Hair follicular keratinocyte (primary cell): ENCODE data around the gene KRTAP2-3. TPM values are rescaled to one million over a fixed set of nuclear protein-coding genes. Genes with fewer than 3 reads are reported as not detected.

Experiments
- total RNA-seq: library from RNA; depleted of rRNA; stranded (reverse); fragments of >200 nt; gene quantifications from 2 replicates; pipeline ENCODE4 v1.2.3, GENCODE V29; 2015

Gene KRTAP2-3, protein sequence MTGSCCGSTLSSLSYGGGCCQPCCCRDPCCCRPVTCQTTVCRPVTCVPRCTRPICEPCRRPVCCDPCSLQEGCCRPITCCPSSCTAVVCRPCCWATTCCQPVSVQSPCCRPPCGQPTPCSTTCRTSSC
- 0.15 and 0.62 TPM in 2 replicates for total RNA-seq

DNA sequence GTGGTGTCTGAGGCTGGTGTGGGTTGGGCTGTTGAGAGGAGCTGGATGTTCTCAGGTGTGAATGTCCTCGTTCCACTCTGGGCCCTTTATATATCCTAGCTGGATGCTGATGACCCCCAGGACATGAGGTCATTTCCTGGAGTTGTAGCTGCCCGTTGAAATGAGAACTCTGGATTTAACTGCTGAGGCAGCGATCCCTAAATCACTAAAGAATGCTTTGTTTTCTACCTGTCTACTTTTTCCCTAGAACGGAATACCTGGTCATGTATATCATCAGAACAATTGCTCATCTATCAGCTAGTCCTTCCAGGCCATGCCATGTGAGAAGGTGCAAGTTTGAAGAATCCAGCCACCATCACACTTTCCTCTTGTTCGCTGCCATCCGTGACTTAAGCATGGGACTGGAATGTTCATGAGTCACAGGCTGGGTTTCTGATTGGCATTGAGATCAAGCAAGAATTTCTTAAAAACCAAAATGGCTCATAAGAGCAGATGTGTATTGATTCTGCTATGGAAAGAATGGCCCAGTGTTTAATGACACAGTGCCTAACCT, at the start of gene KRTAP2-3:
TSS of gene KRTAP2-3 (minus strand) at position 63 of the 553 bp plus-strand sequence. CDS start 64 bp downstream, outside the sequence.

DNA sequence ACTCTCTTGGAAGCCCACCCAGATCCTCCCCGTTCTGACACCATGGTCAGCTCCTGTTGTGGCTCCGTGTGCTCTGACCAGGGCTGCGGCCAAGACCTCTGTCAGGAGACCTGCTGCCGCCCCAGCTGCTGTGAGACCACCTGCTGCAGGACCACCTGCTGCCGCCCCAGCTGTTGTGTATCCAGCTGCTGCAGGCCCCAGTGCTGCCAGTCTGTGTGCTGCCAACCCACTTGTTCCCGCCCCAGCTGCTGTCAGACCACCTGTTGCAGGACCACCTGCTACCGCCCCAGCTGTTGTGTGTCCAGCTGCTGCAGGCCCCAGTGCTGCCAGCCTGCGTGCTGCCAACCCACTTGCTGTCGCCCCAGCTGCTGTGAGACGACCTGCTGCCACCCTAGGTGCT, 45.4 kb upstream of the KRTAP2-3 start, which contains the start of gene KRTAP4-9:
TSS of gene KRTAP4-9 (plus strand) at position 43 of the 400 bp plus-strand sequence. CDS start at position 43, 0 bp downstream.

DNA sequence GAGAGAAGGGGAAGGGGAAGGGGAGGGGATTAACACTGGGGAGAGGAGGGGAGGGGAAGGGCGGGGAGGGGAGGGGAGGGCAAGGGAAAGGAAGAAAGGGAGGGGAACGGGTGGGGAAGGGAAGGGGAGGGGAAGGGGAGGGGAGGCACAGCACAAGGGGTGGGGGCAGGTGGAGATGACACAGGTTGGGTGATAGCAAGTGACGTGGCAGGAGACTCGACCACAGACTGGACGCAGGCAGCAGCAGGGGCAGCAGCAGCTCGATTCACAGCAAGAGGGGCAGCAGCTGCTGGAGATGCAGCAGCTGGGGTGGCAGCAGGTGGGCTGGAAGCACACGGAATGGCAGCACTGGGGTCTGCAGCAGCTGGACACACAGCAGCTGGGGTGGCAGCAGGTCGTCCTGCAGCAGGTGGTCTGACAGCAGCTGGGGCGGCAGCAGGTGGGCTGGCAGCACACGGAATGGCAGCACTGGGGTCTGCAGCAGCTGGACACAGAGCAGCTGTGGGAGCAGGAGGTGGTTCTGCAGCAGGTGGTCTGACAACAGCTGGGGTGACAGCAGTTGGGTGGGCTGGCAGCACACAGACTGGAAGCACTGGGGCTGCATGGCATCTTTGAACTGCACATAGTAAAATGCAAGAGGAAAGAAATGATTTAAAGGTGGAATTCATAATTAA, 41.8 kb upstream of the KRTAP2-3 start, which contains the start of gene KRTAP4-16:
TSS of gene KRTAP4-16 (minus strand) at position 624 of the 674 bp plus-strand sequence. CDS start at position 624, 0 bp downstream.

DNA sequence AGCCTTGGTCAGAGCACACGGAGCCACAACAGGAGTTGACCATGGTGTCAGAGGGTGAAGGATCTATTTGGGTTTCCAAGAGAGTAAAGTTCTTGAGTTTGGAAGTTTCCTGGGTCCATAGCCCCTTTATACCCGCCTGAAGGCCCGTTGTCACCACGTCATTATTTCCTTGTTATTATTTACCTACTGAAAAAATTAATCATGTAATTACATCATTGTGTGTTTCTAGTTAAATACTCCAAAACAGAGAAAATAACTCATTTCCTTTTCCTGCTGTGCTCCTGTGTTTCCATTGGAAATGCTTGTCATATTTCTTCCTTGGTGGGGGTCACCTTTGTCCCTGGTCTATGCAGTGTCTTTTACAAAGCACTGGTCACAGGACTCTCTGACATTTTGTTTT, 38.1 kb upstream of the KRTAP2-3 start, which contains the start of gene KRTAP4-8:
TSS of gene KRTAP4-8 (minus strand) at position 101 of the 400 bp plus-strand sequence. CDS start at position 43, 58 bp downstream.

DNA sequence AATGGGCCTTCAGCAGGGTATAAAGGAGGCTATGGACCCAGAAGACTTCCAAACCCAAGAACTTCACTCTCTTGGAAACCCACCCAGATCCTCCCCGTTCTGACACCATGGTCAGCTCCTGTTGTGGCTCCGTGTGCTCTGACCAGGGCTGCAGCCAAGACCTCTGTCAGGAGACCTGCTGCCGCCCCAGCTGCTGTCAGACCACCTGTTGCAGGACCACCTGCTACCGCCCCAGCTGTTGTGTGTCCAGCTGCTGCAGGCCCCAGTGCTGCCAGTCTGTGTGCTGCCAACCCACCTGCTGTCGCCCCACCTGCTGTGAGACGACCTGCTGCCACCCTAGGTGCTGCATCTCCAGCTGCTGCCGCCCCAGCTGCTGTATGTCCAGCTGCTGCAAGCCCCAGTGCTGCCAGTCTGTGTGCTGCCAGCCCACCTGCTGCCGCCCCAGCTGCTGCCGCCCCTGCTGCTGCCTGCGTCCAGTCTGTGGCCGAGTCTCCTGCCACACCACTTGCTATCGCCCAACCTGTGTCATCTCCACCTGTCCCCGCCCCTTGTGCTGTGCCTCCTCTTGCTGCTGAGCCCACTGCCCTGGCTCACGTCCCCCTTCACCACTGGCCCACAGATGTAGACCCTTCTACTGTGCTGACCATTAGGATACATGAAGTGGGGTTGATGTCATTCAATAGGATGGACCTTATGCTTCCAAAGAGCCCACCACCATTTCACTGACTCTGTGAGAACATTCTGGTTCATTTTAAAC, 24.4 kb upstream of the KRTAP2-3 start, which contains the start of gene KRTAP4-7:
TSS of gene KRTAP4-7 (plus strand) at position 51 of the 757 bp plus-strand sequence. CDS start at position 108, 57 bp downstream.

DNA sequence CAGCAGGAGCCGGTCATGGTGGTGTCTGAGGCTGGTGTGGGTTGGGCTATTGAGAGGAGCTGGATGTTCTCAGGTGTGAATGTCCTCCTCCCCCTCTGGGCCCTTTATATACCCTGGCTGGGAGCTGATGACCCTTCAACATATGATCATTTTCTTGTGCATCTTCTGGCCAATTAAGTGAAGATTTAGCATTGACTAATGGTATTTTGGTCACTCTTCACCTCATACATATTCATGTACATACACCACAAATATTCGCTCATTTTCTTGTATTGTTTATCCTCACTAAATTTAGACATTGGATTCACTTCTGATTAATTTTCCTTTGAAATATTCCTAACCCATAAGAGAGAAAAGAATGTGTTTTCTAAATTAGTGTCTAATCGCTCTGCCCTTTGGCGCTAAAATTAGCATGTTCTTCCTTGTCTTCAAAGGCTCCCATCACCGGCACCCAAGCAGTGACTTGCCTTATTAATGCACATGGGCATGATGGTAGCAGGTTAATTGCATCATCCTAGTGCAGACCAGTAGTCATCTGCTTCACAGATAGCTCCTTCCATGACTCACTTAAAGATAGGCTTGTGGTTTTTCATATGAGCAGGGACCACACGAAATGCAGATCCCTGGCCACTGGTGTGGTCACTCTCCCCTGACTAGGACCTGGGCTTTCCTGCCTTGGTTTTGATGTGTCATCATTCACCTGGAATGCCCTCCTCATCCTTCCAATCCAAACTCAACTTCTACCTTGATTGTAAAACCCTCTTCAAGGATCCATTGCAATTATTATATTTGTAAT, 6.1 kb upstream of the KRTAP2-3 start, which contains the start of gene KRTAP2-4:
TSS of gene KRTAP2-4 (minus strand) at position 51 of the 796 bp plus-strand sequence. CDS start at position 17, 34 bp downstream.

DNA sequence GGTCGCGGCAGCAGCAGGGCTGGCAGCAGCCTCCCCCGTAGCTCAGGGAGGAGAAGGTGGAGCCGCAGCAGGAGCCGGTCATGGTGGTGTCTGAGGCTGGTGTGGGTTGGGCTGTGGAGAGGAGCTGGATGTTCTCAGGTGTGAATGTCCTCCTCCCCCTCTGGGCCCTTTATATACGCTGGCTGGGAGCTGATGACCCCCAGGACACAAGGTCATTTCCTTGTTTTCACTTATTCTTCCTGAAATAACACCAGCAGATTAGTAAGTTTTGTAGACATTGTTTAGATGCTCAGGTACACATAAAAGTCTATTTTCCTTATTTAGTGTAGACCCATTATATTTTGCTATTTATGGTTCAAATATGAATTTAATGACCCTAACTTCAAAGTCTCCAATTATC, 4.8 kb downstream of the KRTAP2-3 start, which contains the start of gene KRTAP2-2:
TSS of gene KRTAP2-2 (minus strand) at position 101 of the 400 bp plus-strand sequence. CDS start at position 82, 19 bp downstream.

DNA sequence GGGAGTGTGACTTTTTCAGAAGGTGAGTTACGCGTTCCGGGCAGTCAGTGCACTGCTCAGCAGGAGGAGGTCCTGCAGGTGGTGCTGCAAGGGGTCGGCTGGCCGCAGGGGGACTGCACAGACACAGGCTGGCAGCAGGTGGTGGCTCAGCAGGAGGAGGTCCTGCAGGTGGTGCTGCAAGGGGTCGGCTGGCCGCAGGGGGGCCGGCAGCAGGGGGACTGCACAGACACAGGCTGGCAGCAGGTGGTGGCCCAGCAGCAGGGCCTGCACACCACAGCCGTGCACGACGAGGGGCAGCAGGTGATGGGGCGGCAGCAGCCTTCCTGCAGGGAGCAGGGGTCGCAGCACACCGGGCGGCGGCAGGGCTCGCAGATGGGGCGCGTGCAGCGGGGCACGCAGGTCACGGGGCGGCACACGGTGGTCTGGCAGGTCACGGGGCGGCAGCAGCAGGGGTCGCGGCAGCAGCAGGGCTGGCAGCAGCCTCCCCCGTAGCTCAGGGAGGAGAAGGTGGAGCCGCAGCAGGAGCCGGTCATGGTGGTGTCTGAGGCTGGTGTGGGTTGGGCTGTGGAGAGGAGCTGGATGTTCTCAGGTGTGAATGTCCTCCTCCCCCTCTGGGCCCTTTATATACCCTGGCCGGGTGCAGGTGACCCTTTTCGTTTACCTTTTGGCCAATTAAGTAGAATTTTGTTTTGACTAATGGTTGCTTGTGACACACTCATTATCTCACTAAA, 13.0 kb downstream of the KRTAP2-3 start, which contains the start of gene KRTAP2-1:
TSS of gene KRTAP2-1 (minus strand) at position 582 of the 731 bp plus-strand sequence. CDS start at position 533, 49 bp downstream.

DNA sequence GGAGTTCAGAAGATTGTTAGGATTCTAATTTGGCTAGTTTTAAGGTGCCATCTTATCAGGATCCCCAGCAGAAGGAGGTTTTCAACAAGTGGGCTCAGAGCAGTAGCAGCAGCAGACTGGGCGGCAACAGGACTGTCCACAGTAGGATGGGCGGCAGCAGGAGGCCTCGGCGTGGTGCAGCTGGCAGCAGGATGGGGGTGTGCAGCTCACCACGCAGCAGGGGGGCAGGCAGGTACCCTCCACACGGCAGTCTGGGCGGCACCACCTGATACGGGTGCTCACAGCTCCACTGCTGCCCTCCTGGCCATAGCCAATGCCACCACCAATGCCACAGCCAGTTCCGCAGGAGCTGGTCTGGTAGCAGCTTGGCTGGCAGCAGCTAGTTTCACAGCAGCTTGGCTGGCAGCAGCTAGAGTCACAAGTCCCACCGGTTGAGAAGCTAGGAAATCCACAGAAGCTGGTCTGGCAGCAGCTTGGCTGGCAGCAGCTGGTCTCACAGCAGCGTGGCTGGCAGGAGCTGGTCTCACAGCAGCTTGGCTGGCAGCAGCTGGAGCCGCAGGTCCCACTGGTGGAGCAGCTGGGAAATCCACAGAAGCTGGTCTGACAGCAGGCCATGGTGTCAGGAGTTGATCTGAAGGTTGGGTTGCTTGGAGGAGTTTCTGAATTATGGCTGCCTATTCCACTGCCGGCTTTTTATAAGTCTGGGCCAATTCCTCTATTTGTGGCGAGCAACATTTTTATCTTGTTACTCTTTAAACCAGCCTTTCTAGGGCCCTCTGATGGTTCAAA, 18.9 kb downstream of the KRTAP2-3 start, which contains the start of gene KRTAP1-1:
TSS of gene KRTAP1-1 (minus strand) at position 668 of the 789 bp plus-strand sequence. CDS start at position 615, 53 bp downstream.

DNA sequence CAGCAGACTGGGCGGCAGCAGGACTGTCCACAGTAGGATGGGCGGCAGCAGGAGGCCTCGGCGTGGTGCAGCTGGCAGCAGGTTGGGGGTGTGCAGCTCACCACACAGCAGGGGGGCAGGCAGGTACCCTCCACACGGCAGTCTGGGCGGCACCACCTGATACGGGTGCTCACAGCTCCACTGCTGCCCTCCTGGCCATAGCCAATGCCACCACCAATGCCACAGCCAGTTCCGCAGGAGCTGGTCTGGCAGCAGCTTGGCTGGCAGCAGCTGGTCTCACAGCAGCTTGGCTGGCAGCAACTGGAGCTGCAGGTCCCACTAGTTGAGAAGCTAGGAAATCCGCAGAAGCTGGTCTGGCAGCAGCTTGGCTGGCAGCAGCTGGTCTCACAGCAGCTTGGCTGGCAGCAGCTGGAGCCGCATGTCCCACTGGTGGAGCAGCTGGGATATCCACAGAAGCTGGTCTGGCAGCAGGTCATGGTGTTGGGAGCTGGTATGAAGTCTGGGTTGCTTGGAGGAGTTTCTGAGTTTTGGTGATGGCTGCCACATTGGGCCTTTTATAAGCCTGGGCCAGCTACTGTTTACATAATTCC, 25.5 kb downstream of the KRTAP2-3 start, which contains the start of gene KRTAP1-3:
TSS of gene KRTAP1-3 (minus strand) at position 529 of the 590 bp plus-strand sequence. CDS start at position 476, 53 bp downstream.

DNA sequence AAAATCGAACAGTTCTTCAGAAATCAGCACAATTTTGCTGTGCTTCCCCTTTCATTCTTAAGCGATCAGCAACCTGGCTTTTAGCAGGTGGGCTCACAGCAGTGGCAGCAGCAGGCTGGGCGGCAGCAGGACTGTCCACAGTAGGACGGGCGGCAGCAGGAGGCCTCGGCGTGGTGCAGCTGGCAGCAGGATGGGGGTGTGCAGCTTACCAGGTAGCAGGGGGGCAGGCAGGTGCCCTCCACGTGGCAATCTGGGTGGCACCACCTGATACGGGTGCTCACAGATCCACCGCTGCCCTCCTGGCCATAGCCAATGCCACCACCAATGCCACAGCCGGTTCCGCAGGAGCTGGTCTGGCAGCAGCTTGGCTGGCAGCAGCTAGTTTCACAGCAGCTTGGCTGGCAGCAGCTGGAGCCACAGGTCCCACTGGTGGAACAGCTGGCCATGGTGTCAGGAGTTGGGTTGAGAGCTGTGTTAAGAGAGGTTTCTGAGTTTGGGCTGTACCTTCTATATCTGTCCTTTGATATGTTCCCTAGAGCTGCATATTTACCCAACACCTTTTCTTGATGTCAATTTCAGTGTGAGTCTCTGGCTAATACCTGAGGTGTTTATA, 30.2 kb downstream of the KRTAP2-3 start, which contains the start of gene KRTAP1-4:
TSS of gene KRTAP1-4 (minus strand) at position 563 of the 613 bp plus-strand sequence. CDS start at position 446, 117 bp downstream.

DNA sequence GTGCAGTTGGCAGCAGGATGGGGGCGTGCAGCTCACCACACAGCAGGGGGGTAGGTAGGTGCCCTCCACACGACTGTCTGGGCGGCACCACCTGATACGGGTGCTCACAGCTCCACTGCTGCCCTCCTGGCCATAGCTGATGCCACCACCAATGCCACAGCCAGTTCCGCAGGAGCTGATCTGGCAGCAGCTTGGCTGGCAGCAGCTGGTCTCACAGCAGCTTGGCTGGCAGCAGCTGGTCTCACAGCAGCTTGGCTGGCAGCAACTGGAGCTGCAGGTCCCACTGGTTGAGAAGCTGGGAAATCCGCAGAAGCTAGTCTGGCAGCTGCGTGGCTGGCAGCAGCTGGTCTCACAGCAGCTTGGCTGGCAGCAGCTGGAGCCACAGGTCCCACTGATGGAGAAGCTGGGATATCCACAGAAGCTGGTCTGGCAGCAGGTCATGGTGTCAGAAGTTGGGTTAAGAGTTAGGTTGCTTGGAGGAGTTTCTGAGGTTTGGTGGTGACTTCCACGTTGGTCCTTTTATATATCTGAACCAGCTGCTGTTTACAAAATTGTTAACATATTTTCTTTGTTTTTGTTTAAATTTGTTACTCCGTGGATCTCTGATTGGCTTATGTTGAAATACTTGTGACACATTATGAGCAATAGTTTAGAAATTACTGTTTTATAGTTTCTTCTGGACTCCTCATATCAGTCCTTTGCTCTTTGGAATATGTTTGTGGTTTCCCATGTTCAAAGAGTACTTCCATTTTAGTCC, 33.0 kb downstream of the KRTAP2-3 start, which contains the start of gene KRTAP1-5:
TSS of gene KRTAP1-5 (minus strand) at position 494 of the 757 bp plus-strand sequence. CDS start at position 441, 53 bp downstream.

Other genes starting within 250 kb of the KRTAP2-3 start
- gene KRT10, start 237.5 kb downstream of the KRTAP2-3 start, total RNA-seq = 6.3 and 28.4 TPM in 2 replicates
- gene KRT12, start 192.9 kb downstream of the KRTAP2-3 start, total RNA-seq = not detected in 2 replicates
- not detected in 2 replicates for gene KRT20, start 174.9 kb downstream of the KRTAP2-3 start, total RNA-seq
- gene KRT23, start 122.5 kb downstream of the KRTAP2-3 start, total RNA-seq = 1.2 and 2.6 TPM in 2 replicates
- gene KRT39, start 93.2 kb downstream of the KRTAP2-3 start, total RNA-seq = not detected in 2 replicates
- not detected in 2 replicates for gene KRT40, start 75.8 kb downstream of the KRTAP2-3 start, total RNA-seq
- gene KRTAP3-3, start 66.0 kb downstream of the KRTAP2-3 start, total RNA-seq = not detected in 2 replicates
- not detected in 2 replicates for gene KRTAP3-2, start 60.2 kb downstream of the KRTAP2-3 start, total RNA-seq
- not detected in 2 replicates for gene KRTAP3-1, start 51.0 kb downstream of the KRTAP2-3 start, total RNA-seq
- not detected in 2 replicates for gene KRTAP1-5, start 32.9 kb downstream of the KRTAP2-3 start, total RNA-seq
- gene KRTAP1-4, start 29.9 kb downstream of the KRTAP2-3 start, total RNA-seq = not detected in 2 replicates
- gene KRTAP1-3, start 25.2 kb downstream of the KRTAP2-3 start, total RNA-seq = not detected in 2 replicates
- not detected in 2 replicates for gene KRTAP1-1, start 18.7 kb downstream of the KRTAP2-3 start, total RNA-seq
- not detected in 2 replicates for gene KRTAP2-1, start 12.8 kb downstream of the KRTAP2-3 start, total RNA-seq
- gene KRTAP2-2, start 4.9 kb downstream of the KRTAP2-3 start, total RNA-seq = not detected in 2 replicates
- gene KRTAP2-4, start 5.8 kb upstream of the KRTAP2-3 start, total RNA-seq = not detected in 2 replicates
- not detected in 2 replicates for gene KRTAP4-7, start 24.0 kb upstream of the KRTAP2-3 start, total RNA-seq
- gene KRTAP4-8, start 38.0 kb upstream of the KRTAP2-3 start, total RNA-seq = not detected in 2 replicates
- gene KRTAP4-16, start 42.1 kb upstream of the KRTAP2-3 start, total RNA-seq = not detected in 2 replicates
- not detected in 2 replicates for gene KRTAP4-9, start 45.3 kb upstream of the KRTAP2-3 start, total RNA-seq
- not detected in 2 replicates for gene KRTAP4-11, start 58.3 kb upstream of the KRTAP2-3 start, total RNA-seq
- not detected in 2 replicates for gene KRTAP4-12, start 64.1 kb upstream of the KRTAP2-3 start, total RNA-seq
- not detected in 2 replicates for gene KRTAP4-6, start 80.4 kb upstream of the KRTAP2-3 start, total RNA-seq
- not detected in 2 replicates for gene KRTAP4-5, start 89.7 kb upstream of the KRTAP2-3 start, total RNA-seq
- not detected in 2 replicates for gene KRTAP4-4, start 100.6 kb upstream of the KRTAP2-3 start, total RNA-seq
- not detected in 2 replicates for gene KRTAP4-3, start 108.1 kb upstream of the KRTAP2-3 start, total RNA-seq
- not detected in 2 replicates for gene KRTAP4-2, start 118.1 kb upstream of the KRTAP2-3 start, total RNA-seq
- gene KRTAP4-1, start 124.8 kb upstream of the KRTAP2-3 start, total RNA-seq = not detected in 2 replicates
- gene KRTAP9-1, start 129.8 kb upstream of the KRTAP2-3 start, total RNA-seq = not detected in 2 replicates
- gene KRTAP9-2, start 166.5 kb upstream of the KRTAP2-3 start, total RNA-seq = not detected in 2 replicates
- not detected in 2 replicates for gene KRTAP9-3, start 172.3 kb upstream of the KRTAP2-3 start, total RNA-seq
- not detected in 2 replicates for gene KRTAP9-8, start 177.9 kb upstream of the KRTAP2-3 start, total RNA-seq
- gene KRTAP9-4, start 189.6 kb upstream of the KRTAP2-3 start, total RNA-seq = not detected in 2 replicates
- not detected in 2 replicates for gene KRTAP9-9, start 195.3 kb upstream of the KRTAP2-3 start, total RNA-seq
- not detected in 2 replicates for gene KRTAP9-6, start 205.3 kb upstream of the KRTAP2-3 start, total RNA-seq
- gene KRTAP9-7, start 215.6 kb upstream of the KRTAP2-3 start, total RNA-seq = not detected in 2 replicates
- not detected in 2 replicates for gene KRTAP29-1, start 242.7 kb upstream of the KRTAP2-3 start, total RNA-seq
- gene KRTAP16-1, start 249.2 kb upstream of the KRTAP2-3 start, total RNA-seq = not detected in 2 replicates